Measurements from ENCODE around the gene MARS1. TPM values are rescaled to one million over a fixed set of nuclear protein-coding genes. Genes with fewer than 3 reads are reported as not detected.
"Not testable (repeated sequence)": the region's sequence is repeated elsewhere in the genome, so short reads cannot be mapped to it uniquely, and the experiment has no call there.

The MARS1 gene
- total and polyA plus RNA-seq, 2 donors from 2014 or later, result 62.8 to 158 TPM

- FAIRE-seq, result no peak
- DNase-seq, result no peak
These were observed 3.8 kb downstream of the MARS1 start for GRCh38 chr12:57491393-57492280.

GRCh38 chr12:57495051-57495701, 7.3 kb downstream of the MARS1 start:
- DNase-seq; FAIRE-seq; H3K9ac ChIP-seq (ENCODE audit: low read length in 3 of 3); H3K4me1 ChIP-seq (ENCODE audit: control insufficient read depth in 2 of 3, insufficient read depth in 2 of 3, low read depth in 1 of 3, low read length in 3 of 3); H3K4me3 ChIP-seq (ENCODE audit: low read length in 3 of 3); H3K27ac ChIP-seq (ENCODE audit: low read depth in 2 of 2, low read length in 2 of 2); H3K9me3 ChIP-seq (ENCODE audit: control insufficient read depth in 2 of 3, insufficient read depth in 1 of 3, low read length in 3 of 3); H3K27me3 ChIP-seq (ENCODE audit: control insufficient read depth, insufficient read depth, low read length); intact Hi-C loops (cut with DNase I): not testable (repeated sequence)
- H3K36me3 ChIP-seq (ENCODE audit: control insufficient read depth in 2 of 3, insufficient read depth in 3 of 3, low read length in 3 of 3), result peaks cover 3 to 38% (median 18%) of the 10 kb centered on the region in 3 donors

More at GRCh38 chr12:57491393-57492280, 3.8 kb downstream of the MARS1 start:
- H3K9me3 ChIP-seq (ENCODE audit: control insufficient read depth in 2 of 3, insufficient read depth in 1 of 3, low read length in 3 of 3), result no peaks in the 10 kb centered on the region
- peaks cover 8 to 27% (median 8%) of the 10 kb centered on the region in 3 donors for H3K36me3 ChIP-seq (ENCODE audit: control insufficient read depth in 2 of 3, insufficient read depth in 3 of 3, low read length in 3 of 3)
- intact Hi-C loops (cut with DNase I), result no loop called here
- H3K27ac ChIP-seq (ENCODE audit: low read depth in 2 of 2, low read length in 2 of 2), result no peak overlapping the region
- H3K9ac ChIP-seq (ENCODE audit: low read length in 3 of 3), result no peak overlapping the region
- no peak overlapping the region for H3K4me3 ChIP-seq (ENCODE audit: low read length in 3 of 3)
- no peak for TF ChIP-seq CTCF (IDR thresholded peaks at IDR 0.05; ENCODE audit: borderline replicate concordance, extremely low read depth, insufficient read depth)
- H3K4me1 ChIP-seq (ENCODE audit: control insufficient read depth in 2 of 3, insufficient read depth in 2 of 3, low read depth in 1 of 3, low read length in 3 of 3), result peaks cover 0 to 10% (median 0%) of the 10 kb centered on the region in 3 donors
- no peaks in the 10 kb centered on the region for H3K27me3 ChIP-seq (ENCODE audit: control insufficient read depth, insufficient read depth, low read length)

- Histone ChIP-seq H3K36me3 (ENCODE audit: control insufficient read depth in 2 of 3, insufficient read depth in 3 of 3, low read length in 3 of 3) (peaks cover 4 to 36% (median 23%) of the 10 kb centered on the region in 3 donors), H3K9me3 (ENCODE audit: control insufficient read depth in 2 of 3, insufficient read depth in 1 of 3, low read length in 3 of 3) (no peaks in the 10 kb centered on the region), H3K4me1 (ENCODE audit: control insufficient read depth in 2 of 3, insufficient read depth in 2 of 3, low read depth in 1 of 3, low read length in 3 of 3) (no peaks in the 10 kb centered on the region), H3K27ac (ENCODE audit: low read depth in 2 of 2, low read length in 2 of 2) (no peak overlapping the region), H3K9ac (ENCODE audit: low read length in 3 of 3) (no peak overlapping the region), H3K4me3 (ENCODE audit: low read length in 3 of 3) (no peak overlapping the region), H3K27me3 (ENCODE audit: control insufficient read depth, insufficient read depth, low read length) (no peaks in the 10 kb centered on the region)
- intact Hi-C loops (cut with DNase I), result no loop called here
- no peak for DNase-seq
- FAIRE-seq, result no peak
- TF ChIP-seq CTCF (IDR thresholded peaks at IDR 0.05; ENCODE audit: borderline replicate concordance, extremely low read depth, insufficient read depth), result no peak
These were observed 9.0 kb downstream of the MARS1 start for GRCh38 chr12:57496822-57497221.

Measured in kidney (tissue), 14 donors.